HL-60 (cell line): ENCODE data around the gene INAFM2.

ENCODE experiments used
- DNase-seq, 2 experiments: peaks; one replicate each; pipeline ENCODE4 v3.0.0-alpha.2; 2010 to 2020; ENCODE audit warnings: low read depth in 1 of 2, low spot score in 1 of 2
- H3K27ac ChIP-seq: fragments of 250-450 bp; sonication (Bioruptor Pico); replicated peaks from 2 replicates; pipeline ENCODE4 v1.5.1; 2020; ENCODE audit warnings: mild to moderate bottlenecking, moderate library complexity
- H3K27me3 ChIP-seq: fragments of 250-450 bp; sonication (Bioruptor Pico); 2 replicates; pipeline ENCODE4 v1.5.1; 2021; ENCODE audit warnings: mild to moderate bottlenecking, moderate library complexity; ENCODE audit not compliant: insufficient read depth, poor library complexity, severe bottlenecking
- H3K4me3 ChIP-seq: replicated peaks from 2 replicates; pipeline ENCODE4 v1.5.1; 2011; ENCODE audit warnings: mild to moderate bottlenecking, control low read depth, low read length; ENCODE audit not compliant: insufficient read depth
- CTCF ChIP-seq: IDR thresholded peaks from one replicate; pipeline ENCODE4 v1.5.1; 2011; ENCODE audit warnings: low read length, control low read depth, inconsistent platforms; ENCODE audit not compliant: insufficient read depth
- GABPA ChIP-seq: IDR thresholded peaks from 2 replicates; pipeline ENCODE4 v1.6.1; 2012; ENCODE audit warnings: low read depth
- POLR2AphosphoS5 ChIP-seq: IDR thresholded peaks from 2 replicates; pipeline ENCODE4 v1.6.1; 2012; ENCODE audit warnings: low read depth
- REST ChIP-seq: IDR thresholded peaks from 2 replicates; pipeline ENCODE4 v1.6.1; 2012; ENCODE audit warnings: low read depth; ENCODE audit not compliant: insufficient replicate concordance
- SPI1 ChIP-seq: IDR thresholded peaks from 2 replicates; pipeline ENCODE4 v1.6.1; 2012; ENCODE audit warnings: low read depth, mild to moderate bottlenecking, borderline replicate concordance

INAFM2 gene

GRCh38 chr15:40345867-40346578 lies 22.5 kb downstream of the INAFM2 start:
- DNase-seq = no peak
- no peak overlapping the region for H3K4me3 ChIP-seq
- no peaks in the 10 kb centered on the region for H3K27me3 ChIP-seq
- no peak for TF ChIP-seq CTCF
- TF ChIP-seq GABPA = no peak
- no peak for TF ChIP-seq POLR2AphosphoS5
- TF ChIP-seq SPI1 = no peak
- TF ChIP-seq REST = no peak
- H3K27ac ChIP-seq = no peak overlapping the region

- no peak for DNase-seq
- TF ChIP-seq REST (no peak), SPI1 (no peak), CTCF (no peak), POLR2AphosphoS5 (no peak), GABPA (no peak)
- no peak overlapping the region for H3K4me3 ChIP-seq
- no peak overlapping the region for H3K27ac ChIP-seq
- no peaks in the 10 kb centered on the region for H3K27me3 ChIP-seq
These were observed 23.4 kb downstream of the INAFM2 start for GRCh38 chr15:40346579-40347558.

- TF ChIP-seq REST (no peak), SPI1 (no peak), GABPA (no peak), CTCF (no peak), POLR2AphosphoS5 (no peak)
- no peak for DNase-seq
- Histone ChIP-seq H3K4me3 (no peak overlapping the region), H3K27me3 (no peaks in the 10 kb centered on the region), H3K27ac (no peak overlapping the region)
These were observed 24.3 kb downstream of the INAFM2 start for GRCh38 chr15:40347559-40348473.
